H1 (cell line): ENCODE data around the gene TMED4. TPM values are rescaled to one million over a fixed set of nuclear protein-coding genes. Genes with fewer than 3 reads are reported as not detected.

Experiments used
- BACH1 ChIP-seq: IDR thresholded peaks from 2 replicates; pipeline ENCODE4 v1.6.1; 2012; ENCODE audit warnings: low read length, improper control_type of control experiment
- CEBPB ChIP-seq: IDR thresholded peaks from 2 replicates; pipeline ENCODE4 v1.6.1; 2012; ENCODE audit warnings: low read depth, low read length
- CTBP2 ChIP-seq: IDR thresholded peaks from 2 replicates; pipeline ENCODE4 v1.7.0; 2011; ENCODE audit warnings: borderline replicate concordance, mild to moderate bottlenecking, moderate library complexity, mixed read lengths, low read length; ENCODE audit not compliant: insufficient read depth, insufficient read length
- EGR1 ChIP-seq: IDR thresholded peaks from 2 replicates; pipeline ENCODE4 v1.6.1; 2011; ENCODE audit warnings: low read depth, low read length, borderline replicate concordance
- EP300 ChIP-seq, 2 experiments: IDR thresholded peaks; 1 replicate in 1 of 2; 2 replicates in 1 of 2; pipeline ENCODE4 v1.6.1; 2011 to 2012; ENCODE audit warnings: low read depth in 2 of 2, low read length in 2 of 2, mild to moderate bottlenecking in 2 of 2, borderline replicate concordance in 1 of 2, inconsistent platforms in 1 of 2, moderate library complexity in 1 of 2
- GABPA ChIP-seq: IDR thresholded peaks from 2 replicates; pipeline ENCODE4 v1.6.1; 2011; ENCODE audit warnings: mild to moderate bottlenecking, low read length, moderate library complexity, borderline replicate concordance; ENCODE audit not compliant: insufficient read depth
- GTF2F1 ChIP-seq: IDR thresholded peaks from 2 replicates; pipeline ENCODE4 v1.6.1; 2012; ENCODE audit warnings: low read depth, low read length, improper control_type of control experiment, borderline replicate concordance
- POLR2AphosphoS5 ChIP-seq: IDR thresholded peaks from 2 replicates; pipeline ENCODE4 v1.6.1; 2011; ENCODE audit warnings: low read depth, low read length
- RNF2 ChIP-seq: fragments of 200-900, 300-1000 bp; sonication (generic); IDR thresholded peaks from 2 replicates; pipeline ENCODE4 v1.7.1; 2016; ENCODE audit warnings: borderline replicate concordance, low read depth, mild to moderate bottlenecking, antibody characterized with exemption, low read length; ENCODE audit not compliant: poor library complexity, severe bottlenecking; ENCODE audit errors: missing control alignments
- SAP30 ChIP-seq: fragments of 300-600 bp; sonication (generic); IDR thresholded peaks from 2 replicates; pipeline ENCODE4 v1.7.1; 2012; ENCODE audit warnings: low read length, moderate library complexity, mild to moderate bottlenecking, inconsistent platforms; ENCODE audit not compliant: insufficient read depth, insufficient replicate concordance
- polyA plus RNA-seq, 7 experiments: library from polyadenylated mRNA; depleted of rRNA in 3 of 7; stranded (reverse) in 5 of 7; unstranded in 2 of 7; fragments of >200 nt in 5 of 7; fragments of 200-250 nt in 2 of 7; gene quantifications; 1 replicate in 5 of 7; 2 replicates in 1 of 7; 4 replicates in 1 of 7; pipeline versions ENCODE4 v1.2.1 to v1.2.3, GENCODE V29; 2011 to 2013; ENCODE audit warnings: missing spikeins in 2 of 7, mixed read lengths in 2 of 7
- total RNA-seq: library from RNA; stranded (reverse); fragmentation: NEBNext Ultra II Directional; extraction: Animal tissue kit (Norgen Biotek cat#: 25700); gene quantifications from 2 replicates; pipeline ENCODE4 v1.2.1, GENCODE V29; 2021
- TF ChIP-seq, protein P1 (sequence below), 3 experiments: IDR thresholded peaks; 1 replicate in 2 of 3; 2 replicates in 1 of 3; pipeline versions ENCODE4 v1.5.1 to v1.6.1; 2011; ENCODE audit warnings: low read length in 3 of 3, mild to moderate bottlenecking in 3 of 3, inconsistent platforms in 2 of 3, low read depth in 1 of 3, moderate library complexity in 1 of 3; ENCODE audit not compliant: insufficient read depth in 1 of 3; ENCODE audit errors: control extremely low read depth in 1 of 3

Gene TMED4
- total and polyA plus RNA-seq, 2 of the 8 experiments (the other 6 are each of a cell fraction or from before 2014, with no cell fraction given) = 44.9 to 76.7 TPM

DNA sequence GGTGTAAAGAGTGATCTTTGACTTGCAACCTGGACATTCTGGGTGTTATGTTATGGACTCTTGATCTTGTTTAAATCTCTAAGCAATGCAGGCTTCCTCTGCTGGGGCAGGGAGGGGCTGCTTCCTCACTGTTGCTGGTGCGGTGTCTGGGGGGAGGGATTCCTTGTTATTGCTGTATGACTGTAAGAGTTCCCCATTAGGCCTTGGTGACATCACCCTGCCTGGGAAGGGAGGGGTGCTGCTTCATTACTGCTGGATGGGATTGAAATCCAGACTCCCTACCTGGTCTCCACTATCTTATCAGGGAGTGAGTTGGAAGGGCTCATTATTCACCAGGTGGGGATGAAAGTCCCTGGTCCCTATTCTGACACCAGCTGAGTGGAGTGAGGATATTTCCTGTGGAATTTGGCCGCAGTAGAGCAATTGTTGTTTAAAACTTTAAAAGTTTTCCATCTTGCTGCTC lies 33.1 kb upstream of the TMED4 start (continued):
- TF ChIP-seq GABPA (no peak), EGR1 (no peak), CEBPB (no peak), CTBP2 (no peak), GTF2F1 (no peak), EP300 (IDR thresholded peaks at IDR 0.05; ENCODE audit: borderline replicate concordance in 1 of 2, low read depth in 2 of 2, low read length in 2 of 2) (no peak), POLR2AphosphoS5 (no peak), BACH1 (no peak), SAP30 (no peak), RNF2 (no peak)
- TF ChIP-seq, protein P1, sequence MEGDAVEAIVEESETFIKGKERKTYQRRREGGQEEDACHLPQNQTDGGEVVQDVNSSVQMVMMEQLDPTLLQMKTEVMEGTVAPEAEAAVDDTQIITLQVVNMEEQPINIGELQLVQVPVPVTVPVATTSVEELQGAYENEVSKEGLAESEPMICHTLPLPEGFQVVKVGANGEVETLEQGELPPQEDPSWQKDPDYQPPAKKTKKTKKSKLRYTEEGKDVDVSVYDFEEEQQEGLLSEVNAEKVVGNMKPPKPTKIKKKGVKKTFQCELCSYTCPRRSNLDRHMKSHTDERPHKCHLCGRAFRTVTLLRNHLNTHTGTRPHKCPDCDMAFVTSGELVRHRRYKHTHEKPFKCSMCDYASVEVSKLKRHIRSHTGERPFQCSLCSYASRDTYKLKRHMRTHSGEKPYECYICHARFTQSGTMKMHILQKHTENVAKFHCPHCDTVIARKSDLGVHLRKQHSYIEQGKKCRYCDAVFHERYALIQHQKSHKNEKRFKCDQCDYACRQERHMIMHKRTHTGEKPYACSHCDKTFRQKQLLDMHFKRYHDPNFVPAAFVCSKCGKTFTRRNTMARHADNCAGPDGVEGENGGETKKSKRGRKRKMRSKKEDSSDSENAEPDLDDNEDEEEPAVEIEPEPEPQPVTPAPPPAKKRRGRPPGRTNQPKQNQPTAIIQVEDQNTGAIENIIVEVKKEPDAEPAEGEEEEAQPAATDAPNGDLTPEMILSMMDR (IDR thresholded peaks at IDR 0.05; ENCODE audit: control extremely low read depth in 1 of 3, insufficient read depth in 1 of 3, low read depth in 1 of 3, low read length in 3 of 3) = no peak
